Subcutaneous adipose tissue (tissue), 4 donors: ENCODE results near the gene ISG20. TPM values are rescaled to one million over a fixed set of nuclear protein-coding genes. Genes with fewer than 3 reads are reported as not detected.

Experiments used
- total RNA-seq, 4 donors: library from RNA; depleted of rRNA; stranded (reverse); fragments of >200 nt; gene quantifications; one replicate each; pipeline ENCODE4 v1.1.0, GENCODE V29; 2016
- TF ChIP-seq, protein P1 (sequence below): fragments of 450-650 bp; IDR thresholded peaks from one replicate; pipeline ENCODE4 v1.5.1; 2016; ENCODE audit warnings: low read depth, mild to moderate bottlenecking, control low read depth, antibody characterized with exemption, moderate library complexity

The ISG20 gene
- total RNA-seq, 4 donors from 2014 or later: 7.5 to 12.4 (median 9.1) TPM

DNA sequence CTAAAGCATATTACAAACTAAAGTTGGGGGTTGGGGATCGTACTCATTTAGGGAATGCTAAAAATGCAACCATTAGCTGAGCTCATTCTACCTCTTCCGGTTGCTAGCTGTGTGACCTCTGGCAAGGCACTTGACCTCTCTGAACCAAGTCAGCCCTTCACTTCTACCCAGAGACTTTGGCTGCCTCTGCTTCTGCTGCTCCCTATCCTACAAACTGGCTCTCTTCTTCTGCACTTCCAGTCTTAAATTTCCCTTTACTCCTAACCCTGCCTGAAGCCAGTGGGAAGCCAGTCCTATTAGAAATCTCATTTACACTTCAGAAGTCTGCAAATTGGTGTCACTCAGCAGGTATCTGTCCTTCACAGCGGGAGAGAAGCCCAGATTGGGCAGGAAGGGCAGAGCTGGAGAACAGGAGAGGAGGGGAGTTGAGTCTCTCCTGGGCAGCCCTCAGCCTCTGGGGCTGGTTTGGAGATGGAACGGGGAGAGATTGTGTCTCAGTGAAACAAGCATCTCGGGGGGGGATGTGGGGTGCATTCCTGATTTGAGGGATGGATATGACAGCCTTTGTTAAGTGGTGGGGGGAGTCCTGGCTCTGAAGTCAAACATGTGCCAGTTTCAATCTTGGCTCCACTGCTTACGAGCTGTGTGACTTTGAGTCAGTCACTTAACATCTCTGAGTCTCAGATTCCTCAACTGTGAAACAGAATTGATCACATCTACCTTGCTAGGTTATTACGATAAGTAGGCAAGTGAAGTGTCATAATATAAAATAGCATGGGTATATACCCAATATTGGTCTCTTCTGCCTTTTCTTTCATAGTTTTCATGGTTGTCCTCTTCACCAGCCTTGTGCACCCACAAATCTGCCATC, 25.5 kb upstream of the ISG20 start:
- TF ChIP-seq, protein P1, sequence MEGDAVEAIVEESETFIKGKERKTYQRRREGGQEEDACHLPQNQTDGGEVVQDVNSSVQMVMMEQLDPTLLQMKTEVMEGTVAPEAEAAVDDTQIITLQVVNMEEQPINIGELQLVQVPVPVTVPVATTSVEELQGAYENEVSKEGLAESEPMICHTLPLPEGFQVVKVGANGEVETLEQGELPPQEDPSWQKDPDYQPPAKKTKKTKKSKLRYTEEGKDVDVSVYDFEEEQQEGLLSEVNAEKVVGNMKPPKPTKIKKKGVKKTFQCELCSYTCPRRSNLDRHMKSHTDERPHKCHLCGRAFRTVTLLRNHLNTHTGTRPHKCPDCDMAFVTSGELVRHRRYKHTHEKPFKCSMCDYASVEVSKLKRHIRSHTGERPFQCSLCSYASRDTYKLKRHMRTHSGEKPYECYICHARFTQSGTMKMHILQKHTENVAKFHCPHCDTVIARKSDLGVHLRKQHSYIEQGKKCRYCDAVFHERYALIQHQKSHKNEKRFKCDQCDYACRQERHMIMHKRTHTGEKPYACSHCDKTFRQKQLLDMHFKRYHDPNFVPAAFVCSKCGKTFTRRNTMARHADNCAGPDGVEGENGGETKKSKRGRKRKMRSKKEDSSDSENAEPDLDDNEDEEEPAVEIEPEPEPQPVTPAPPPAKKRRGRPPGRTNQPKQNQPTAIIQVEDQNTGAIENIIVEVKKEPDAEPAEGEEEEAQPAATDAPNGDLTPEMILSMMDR: no peak

DNA sequence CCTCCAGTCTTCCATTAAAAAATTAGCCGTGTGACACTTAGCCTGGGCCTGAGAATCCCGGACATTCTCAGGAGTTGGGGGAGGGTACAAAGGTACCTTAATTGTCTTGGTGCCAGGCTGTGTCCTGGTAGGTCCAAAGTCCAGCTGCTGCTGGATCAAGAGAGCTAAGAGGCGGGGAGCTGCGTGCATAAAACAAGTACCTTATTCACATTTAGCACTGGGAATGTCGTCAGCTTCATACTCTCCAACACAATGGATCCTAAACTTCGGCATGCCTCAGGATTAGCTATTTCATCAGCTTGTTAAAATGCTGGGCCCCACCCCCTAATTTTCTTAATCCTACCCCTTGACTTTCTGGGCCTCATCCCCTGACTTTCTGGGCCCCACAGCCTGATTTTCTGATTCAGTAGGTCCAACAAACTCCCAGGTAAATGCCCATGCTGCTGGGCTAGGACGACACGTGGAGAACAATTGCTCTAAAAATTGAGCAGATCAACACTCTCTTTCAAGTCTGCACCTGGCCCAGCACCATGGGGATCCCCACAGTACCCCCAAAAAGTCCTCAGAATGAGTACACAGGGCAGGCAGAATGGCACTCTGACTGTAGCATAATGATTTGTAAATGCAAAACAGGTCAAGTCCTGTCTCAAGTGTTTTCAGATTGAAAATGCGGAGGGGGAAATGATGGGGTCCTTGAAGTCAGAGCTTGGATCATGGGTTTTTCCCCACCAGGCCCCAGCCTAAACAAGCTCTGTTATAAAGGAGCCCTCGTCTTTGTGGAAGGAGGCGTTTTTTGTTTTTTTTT, 23.3 kb upstream of the ISG20 start:
- TF ChIP-seq, protein P1: no peak

DNA sequence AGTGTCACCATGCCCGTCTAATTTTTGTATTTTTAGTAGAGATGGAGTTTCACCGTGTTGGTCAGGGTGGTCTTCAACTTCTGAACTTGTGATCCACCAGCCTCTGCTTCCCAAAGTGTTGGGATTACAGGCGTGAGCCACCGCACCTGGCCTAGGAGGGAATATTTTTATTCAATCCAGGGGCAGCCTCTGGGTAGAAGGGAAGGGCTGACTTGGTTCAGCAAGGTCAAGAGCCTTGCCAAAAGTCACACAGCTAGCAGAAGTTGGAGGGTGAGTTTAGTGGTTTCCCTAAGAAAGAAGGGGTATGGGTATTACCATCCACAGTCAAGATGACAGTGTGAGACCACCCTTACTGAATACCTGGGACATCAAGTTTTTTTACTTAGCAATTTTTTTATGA, 22.6 kb upstream of the ISG20 start:
- TF ChIP-seq, protein P1: no peak

DNA sequence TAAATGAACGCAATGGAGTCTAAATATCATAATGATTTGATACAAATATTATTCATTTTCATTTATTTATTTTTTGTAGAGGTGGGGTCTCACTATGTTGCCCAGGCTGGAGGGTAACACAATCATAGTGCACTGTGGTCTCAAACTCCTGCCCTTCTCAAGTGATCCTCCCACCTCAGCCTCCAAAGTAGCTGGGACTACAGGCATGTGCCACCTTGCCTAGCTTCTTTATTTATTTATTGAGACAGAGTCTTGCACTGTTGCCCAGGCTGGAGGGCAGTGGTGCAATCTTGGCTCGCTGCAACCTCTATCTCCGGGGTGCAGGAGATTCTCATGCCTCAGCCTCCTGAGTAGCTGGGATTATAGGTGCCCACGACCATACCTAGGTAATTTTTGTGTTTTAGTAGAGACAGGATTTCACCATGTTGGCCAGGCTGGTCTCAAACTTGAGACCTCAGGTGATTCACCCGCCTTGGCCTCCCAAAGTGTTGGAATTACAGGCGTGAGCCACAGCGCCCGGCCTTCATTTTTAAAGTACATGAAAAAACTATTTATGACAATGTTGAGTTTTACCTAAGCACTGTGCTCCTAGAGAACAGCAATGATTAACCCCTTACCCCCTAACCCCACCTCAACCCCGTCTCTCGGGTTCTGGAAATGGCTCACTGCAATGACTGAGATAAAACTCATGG, 21.6 kb upstream of the ISG20 start:
- TF ChIP-seq, protein P1: no peak

DNA sequence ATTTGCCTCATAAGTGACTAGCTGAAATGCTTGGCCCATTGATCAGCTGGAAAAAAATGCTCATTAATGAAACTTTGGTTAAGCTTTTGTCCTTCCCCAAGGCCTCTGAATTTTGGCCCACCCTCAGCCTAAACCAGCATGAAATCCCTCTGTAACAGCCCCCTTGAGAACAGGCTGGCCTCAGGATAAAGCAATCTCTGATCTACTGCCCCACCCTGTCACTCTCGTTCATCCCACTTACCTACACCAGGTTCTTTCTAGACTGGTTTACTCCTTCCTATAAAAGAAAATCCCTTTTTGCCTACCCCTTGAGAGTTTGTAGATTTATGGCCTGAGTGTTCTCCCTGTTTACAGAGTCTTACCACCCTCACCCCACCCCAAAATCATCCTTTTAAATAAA, 21.0 kb upstream of the ISG20 start:
- TF ChIP-seq, protein P1: no peak

DNA sequence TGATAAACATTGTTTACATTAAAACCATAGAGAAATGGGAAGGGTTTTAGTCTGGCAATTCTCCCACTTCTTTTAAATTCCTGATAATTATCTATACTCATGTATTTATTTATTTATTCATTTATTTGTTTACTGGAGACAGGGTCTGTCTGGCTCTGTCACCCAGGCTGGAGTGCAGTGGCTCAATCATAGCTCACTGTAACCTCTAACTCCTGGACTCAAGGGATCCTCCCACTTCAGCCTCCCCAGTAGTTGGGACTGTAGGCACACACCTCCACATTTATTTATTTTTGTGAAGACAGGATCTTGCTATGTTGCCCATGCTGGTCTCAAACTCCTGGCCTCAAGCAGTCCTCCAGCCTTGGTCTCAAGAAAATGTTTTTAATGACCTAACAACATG, 20.1 kb upstream of the ISG20 start:
- TF ChIP-seq, protein P1: no peak

DNA sequence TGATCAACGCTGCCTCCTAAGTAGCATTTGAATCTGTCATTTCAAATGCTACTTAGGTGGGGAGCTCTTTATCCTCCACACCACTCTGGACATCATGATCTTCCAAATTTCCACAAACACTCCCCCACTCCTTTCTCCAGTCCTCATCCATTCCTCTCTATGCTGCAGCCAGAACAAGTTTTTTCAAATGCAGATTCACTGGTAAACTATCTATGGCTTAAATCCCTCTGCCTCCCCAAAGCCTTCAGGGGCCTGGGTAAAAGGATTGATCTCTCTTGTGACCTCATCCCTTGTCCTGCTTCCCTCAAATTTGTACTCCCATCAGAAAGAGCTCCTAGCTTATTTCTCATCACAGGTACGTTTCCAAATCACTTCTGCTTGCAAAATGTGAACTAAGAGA, 19.0 kb upstream of the ISG20 start:
- TF ChIP-seq, protein P1: no peak
